IMR-90 (cell line): Measurements from ENCODE around the gene CHORDC1. TPM values are rescaled to one million over a fixed set of nuclear protein-coding genes. Genes with fewer than 3 reads are reported as not detected.

Experiments
- ATAC-seq: fragments of 200-7000 bp; cut with Tn5 transposase; 2 replicates; pipeline ENCODE4 v1.9.1; 2020; ENCODE audit warnings: low read depth, mild to moderate bottlenecking, moderate library complexity
- BruUV-seq: library from RNA; stranded (reverse); fragments of 400-500 nt; replicated peaks from 2 replicates; lab custom pipeline; 2021; lab: Mats Ljungman, UMichigan
- CTCF ChIA-PET: fragments of 300-600 bp; formaldehyde crosslinking; extraction: SDS; loops from one replicate; lab custom pipeline; 2021; ENCODE audit warnings: antibody characterized with exemption; lab: Yijun Ruan, JAX
- POLR2A ChIA-PET: fragments of 300-600 bp; sonication (Branson Sonifier 250); formaldehyde crosslinking; loops from one replicate; lab custom pipeline; 2022; ENCODE audit warnings: antibody characterized with exemption; ENCODE audit not compliant: unreplicated experiment; lab: Charles Lee
- DNase-seq: peaks from one replicate; pipeline ENCODE4 v3.0.0; 2013
- H2AFZ ChIP-seq: replicated peaks from 2 replicates; pipeline ENCODE3; 2013; ENCODE audit warnings: low read length, mild to moderate bottlenecking; ENCODE audit not compliant: poor library complexity
- H2AK5ac ChIP-seq: 2 replicates; pipeline ENCODE4 v1.6.1; 2013; ENCODE audit warnings: low read depth, low read length, inconsistent platforms
- H2AK9ac ChIP-seq: replicated peaks from 2 replicates; pipeline ENCODE3; 2013; ENCODE audit warnings: mild to moderate bottlenecking, low read depth, low read length, moderate library complexity; ENCODE audit not compliant: poor library complexity
- H2BK120ac ChIP-seq: 2 replicates; pipeline ENCODE4 v1.6.1; 2013; ENCODE audit warnings: low read depth, low read length, inconsistent platforms
- H2BK15ac ChIP-seq: 3 replicates; pipeline ENCODE4 v1.6.1; 2013; ENCODE audit warnings: low read depth, low read length, inconsistent platforms
- H2BK20ac ChIP-seq: 2 replicates; pipeline ENCODE4 v1.6.1; 2013; ENCODE audit warnings: low read depth, mild to moderate bottlenecking, inconsistent platforms, low read length, moderate library complexity
- H2BK5ac ChIP-seq: 2 replicates; pipeline ENCODE4 v1.6.1; 2013; ENCODE audit warnings: mild to moderate bottlenecking, low read depth, low read length, inconsistent platforms; ENCODE audit not compliant: poor library complexity, severe bottlenecking
- H3K14ac ChIP-seq: replicated peaks from 2 replicates; pipeline ENCODE4 v1.6.1; 2013; ENCODE audit warnings: low read depth, low read length, inconsistent platforms
- H3K18ac ChIP-seq: 2 replicates; pipeline ENCODE4 v1.6.1; 2013; ENCODE audit warnings: low read depth, low read length, control low read depth
- H3K23ac ChIP-seq: 2 replicates; pipeline ENCODE4 v1.6.1; 2013; ENCODE audit warnings: low read depth, low read length, inconsistent platforms
- H3K27ac ChIP-seq: 2 replicates; pipeline ENCODE4 v1.5.1; 2013; ENCODE audit warnings: mild to moderate bottlenecking, control low read depth, low read length; ENCODE audit not compliant: insufficient read depth
- H3K27me3 ChIP-seq: 2 replicates; pipeline ENCODE4 v1.6.1; 2013; ENCODE audit warnings: low read length; ENCODE audit not compliant: control insufficient read depth, insufficient read depth
- H3K36me3 ChIP-seq: 2 replicates; pipeline ENCODE4 v1.6.1; 2013; ENCODE audit warnings: low read length, mixed read lengths; ENCODE audit not compliant: control insufficient read depth, insufficient read depth
- H3K4ac ChIP-seq: 2 replicates; pipeline ENCODE4 v1.6.1; 2013; ENCODE audit warnings: low read depth, low read length, inconsistent platforms
- H3K4me1 ChIP-seq: 2 replicates; pipeline ENCODE4 v1.6.1; 2013; ENCODE audit warnings: low read length, mixed read lengths; ENCODE audit not compliant: control insufficient read depth, insufficient read depth
- H3K4me2 ChIP-seq: 2 replicates; pipeline ENCODE4 v1.6.1; 2013; ENCODE audit warnings: low read depth, mild to moderate bottlenecking, control low read depth, low read length, moderate library complexity
- H3K4me3 ChIP-seq: 2 replicates; pipeline ENCODE4 v1.5.1; 2013; ENCODE audit warnings: low read depth, mild to moderate bottlenecking, control low read depth, low read length, moderate library complexity; ENCODE audit not compliant: insufficient read depth
- H3K56ac ChIP-seq: 2 replicates; pipeline ENCODE4 v1.6.1; 2013; ENCODE audit warnings: low read length, inconsistent platforms; ENCODE audit not compliant: insufficient read depth; ENCODE audit errors: extremely low read depth
- H3K79me1 ChIP-seq, 2 experiments: 2 replicates each; pipeline ENCODE4 v1.6.1; 2013; ENCODE audit warnings: low read length in 2 of 2, inconsistent platforms in 1 of 2, low read depth in 1 of 2
- H3K9ac ChIP-seq: 2 replicates; pipeline ENCODE4 v1.6.1; 2013; ENCODE audit warnings: low read depth, low read length, control low read depth
- H3K9me1 ChIP-seq: 2 replicates; pipeline ENCODE4 v1.6.1; 2013; ENCODE audit warnings: low read length, inconsistent platforms; ENCODE audit not compliant: insufficient read depth
- H3K9me3 ChIP-seq: 2 replicates; pipeline ENCODE4 v1.6.1; 2013; ENCODE audit warnings: low read length; ENCODE audit not compliant: control insufficient read depth, insufficient read depth
- H4K20me1 ChIP-seq: 2 replicates; pipeline ENCODE4 v1.6.1; 2013; ENCODE audit warnings: low read length, inconsistent platforms; ENCODE audit not compliant: insufficient read depth
- H4K5ac ChIP-seq: 2 replicates; pipeline ENCODE4 v1.6.1; 2013; ENCODE audit warnings: mild to moderate bottlenecking, low read depth, low read length, control low read depth
- H4K8ac ChIP-seq, 2 experiments: 2 replicates each; pipeline ENCODE4 v1.6.1; 2013; ENCODE audit warnings: low read depth in 2 of 2, low read length in 2 of 2, control low read depth in 1 of 2, inconsistent platforms in 1 of 2
- H4K91ac ChIP-seq: 2 replicates; pipeline ENCODE4 v1.6.1; 2013; ENCODE audit warnings: low read depth, low read length, inconsistent platforms; ENCODE audit not compliant: insufficient read depth
- BHLHE40 ChIP-seq: fragments of 150-350 bp; IDR thresholded peaks from 2 replicates; pipeline ENCODE4 v1.6.1; 2016; ENCODE audit warnings: mild to moderate bottlenecking, low read depth, low read length
- CEBPB ChIP-seq: IDR thresholded peaks from 2 replicates; pipeline ENCODE4 v1.6.1; 2012; ENCODE audit warnings: low read depth, low read length, improper control_type of control experiment
- CHD1 ChIP-seq: IDR thresholded peaks from 2 replicates; pipeline ENCODE4 v1.6.1; 2012; ENCODE audit warnings: low read depth, low read length, improper control_type of control experiment
- FOS ChIP-seq: fragments of 150-350 bp; IDR thresholded peaks from 2 replicates; pipeline ENCODE4 v1.6.1; 2016; ENCODE audit warnings: low read depth, low read length
- MAFK ChIP-seq: IDR thresholded peaks from 2 replicates; pipeline ENCODE4 v1.6.1; 2012; ENCODE audit warnings: low read depth, low read length, improper control_type of control experiment
- MAZ ChIP-seq: IDR thresholded peaks from 2 replicates; pipeline ENCODE4 v1.6.1; 2012; ENCODE audit warnings: low read depth, mild to moderate bottlenecking, low read length, improper control_type of control experiment, moderate library complexity, borderline replicate concordance
- NFE2L2 ChIP-seq: fragments of 150-350 bp; IDR thresholded peaks from 2 replicates; pipeline ENCODE4 v1.6.1; 2016; ENCODE audit warnings: low read depth, mild to moderate bottlenecking, low read length
- POLR2A ChIP-seq: IDR thresholded peaks from 2 replicates; pipeline ENCODE4 v1.6.1; 2012; ENCODE audit warnings: mild to moderate bottlenecking, low read depth, low read length
- RAD21 ChIP-seq: IDR thresholded peaks from 2 replicates; pipeline ENCODE4 v1.6.1; 2012; ENCODE audit warnings: low read length, improper control_type of control experiment
- RCOR1 ChIP-seq: IDR thresholded peaks from 2 replicates; pipeline ENCODE4 v1.6.1; 2012; ENCODE audit warnings: mild to moderate bottlenecking, low read length, improper control_type of control experiment; ENCODE audit not compliant: insufficient replicate concordance
- RFX5 ChIP-seq: IDR thresholded peaks from 2 replicates; pipeline ENCODE4 v1.8.0; 2012; ENCODE audit warnings: low read depth, mild to moderate bottlenecking, low read length, moderate library complexity
- WGBS, 2 experiments: methylation state at CpG; one replicate each; pipeline versions ENCODE4 v1.1.5 to v1.1.7; 2013; ENCODE audit warnings: missing lambda C conversion rate in 2 of 2; ENCODE audit not compliant: insufficient read length in 1 of 2; ENCODE audit errors: extremely low coverage in 2 of 2; 5-methylcytosine and 5-hydroxymethylcytosine counted together
- dilution Hi-C: fragments of 300-500 bp; cut with HindIII; formaldehyde crosslinking; loops from one replicate; pipeline ENCODE4 v1.14.3; 2018; ENCODE audit warnings: low sequenced_read_pairs; ENCODE audit not compliant: unreplicated experiment
- in situ Hi-C: fragments of 300-500 bp; cut with MboI; formaldehyde crosslinking; loops from 3 replicates; pipeline ENCODE4 v1.14.3; 2019; ENCODE audit warnings: low sequenced_read_pairs, inconsistent platforms, mixed read lengths
- intact Hi-C: fragments of 100-400 bp; cut with micrococcal nuclease; formaldehyde crosslinking; loops from 2 replicates; pipeline ENCODE4 v1.10.0; 2022
- polyA plus RNA-seq, 3 experiments: library from polyadenylated mRNA; depleted of rRNA; stranded (reverse); fragments of >200 nt; gene quantifications; 2 replicates each; pipeline ENCODE4 v1.2.3, GENCODE V29; 2012; ENCODE audit warnings: low replicate concordance in 1 of 3
- total RNA-seq: library from RNA; depleted of rRNA; stranded (reverse); fragments of >200 nt; gene quantifications from 2 replicates; pipeline ENCODE4 v1.2.3, GENCODE V29; 2012
- TF ChIP-seq, protein P1 (sequence below): conservative IDR thresholded peaks from 2 replicates; pipeline ENCODE4 v1.5.1; 2012; ENCODE audit warnings: mild to moderate bottlenecking, low read depth, low read length, improper control_type of control experiment
- TF ChIP-seq, protein P2 (sequence below): fragments of 150-350 bp; IDR thresholded peaks from 2 replicates; pipeline ENCODE4 v1.6.1; 2016; ENCODE audit warnings: low read depth, mild to moderate bottlenecking, low read length, moderate library complexity, borderline replicate concordance

CHORDC1 gene
- total and polyA plus RNA-seq, 2 of the 4 experiments (the other 2 are of a cell fraction): 26.9 to 51.4 TPM

DNA sequence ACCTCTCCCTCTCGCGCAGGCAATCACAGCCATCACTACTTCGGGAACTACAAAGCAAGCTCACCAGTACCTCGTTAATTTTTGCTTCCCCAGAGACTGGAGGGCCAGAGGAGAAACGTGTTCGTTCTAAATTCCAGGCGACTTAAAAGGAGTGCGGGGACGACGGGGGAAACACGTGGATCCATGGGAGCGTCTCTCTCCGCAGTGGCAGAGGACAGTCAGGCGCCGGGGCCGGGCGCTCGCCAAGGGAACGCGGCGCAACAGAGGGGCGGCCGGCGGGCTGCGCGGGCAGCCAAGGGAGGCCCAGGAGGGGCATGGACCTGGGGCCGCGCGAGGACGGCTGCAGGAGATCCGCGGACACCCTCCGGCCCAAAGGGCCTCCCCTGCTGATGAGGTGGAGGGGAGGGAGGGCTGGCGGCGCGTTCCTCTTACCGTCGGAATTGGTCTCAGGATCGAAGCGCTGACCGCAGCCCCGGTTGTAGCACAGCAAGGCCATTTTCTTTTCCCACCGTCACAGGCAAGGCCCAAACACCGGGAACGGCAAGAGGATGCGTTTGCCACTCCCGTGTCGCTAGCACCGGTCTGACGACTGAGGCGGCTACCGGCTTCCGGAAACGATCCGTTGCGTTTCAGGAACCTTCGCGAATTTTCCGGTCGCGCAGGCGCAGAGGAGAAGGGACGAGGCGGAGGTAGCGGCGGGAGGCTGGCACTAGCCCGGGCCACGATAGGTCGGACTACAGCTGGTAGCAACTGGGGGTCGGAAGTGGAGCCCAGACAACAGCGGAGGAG is at the start of gene CHORDC1 (continued):
- no peak for TF ChIP-seq CEBPB
- TF ChIP-seq RAD21: no peak
- TF ChIP-seq NFE2L2: no peak

DNA sequence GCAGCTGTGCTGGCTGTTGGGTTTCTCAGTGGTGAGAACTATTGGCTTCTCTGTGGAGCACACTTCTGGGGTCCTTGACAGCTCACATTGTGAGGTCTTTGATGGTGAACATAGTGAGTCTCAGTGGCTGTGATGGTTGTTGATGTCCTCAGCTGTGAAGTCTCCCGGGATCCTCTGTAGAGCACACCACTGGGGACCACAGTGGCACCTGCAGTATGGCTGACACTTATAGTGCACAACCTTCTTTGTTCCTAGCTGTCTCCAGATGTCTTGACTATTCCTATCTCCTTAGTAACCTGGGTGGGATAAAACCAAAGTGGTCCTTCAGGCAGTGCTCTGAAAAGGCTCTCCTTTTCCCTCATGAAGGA is 34.3 kb upstream of the CHORDC1 start:
- H2BK15ac ChIP-seq: no peak overlapping the region
- H3K36me3 ChIP-seq: no peaks in the 10 kb centered on the region
- H3K4me3 ChIP-seq: no peak overlapping the region
- WGBS, 2 experiments: no CpG with 5 or more reads among the region's 1 CpG
- no peak overlapping the region for H2BK20ac ChIP-seq
- intact Hi-C loops (no loop called here), in situ Hi-C loops (no loop called here), dilution Hi-C loops (no loop called here)
- H3K9me3 ChIP-seq: no peaks in the 10 kb centered on the region
- no peak overlapping the region for H3K56ac ChIP-seq
- no peak overlapping the region for H4K8ac ChIP-seq
- no peak overlapping the region for H3K4ac ChIP-seq
- H3K9ac ChIP-seq: no peak overlapping the region
- H3K18ac ChIP-seq: no peak overlapping the region
- H3K27ac ChIP-seq: no peak overlapping the region
- BruUV-seq: no TSS peak
- H2BK120ac ChIP-seq: no peak overlapping the region
- no peaks in the 10 kb centered on the region for H4K20me1 ChIP-seq
- ChIA-PET CTCF (interaction anchor here (1.3 kb wide), 1 partner anchor 52 kb away, joined by 3 read pairs; no protein-coding TSS in a partner anchor), POLR2A (no interaction called here)
- H3K27me3 ChIP-seq: no peaks in the 10 kb centered on the region
- H3K4me1 ChIP-seq: no peaks in the 10 kb centered on the region
- H2AK9ac ChIP-seq: no peak overlapping the region
- H2BK5ac ChIP-seq: no peak overlapping the region
- H3K14ac ChIP-seq: no peak overlapping the region
- H4K91ac ChIP-seq: no peak overlapping the region
- H3K9me1 ChIP-seq: no peaks in the 10 kb centered on the region
- H2AK5ac ChIP-seq: no peak overlapping the region
- ATAC-seq (no peak), DNase-seq (no peak)
- no peak overlapping the region for H3K23ac ChIP-seq
- H2AFZ ChIP-seq: no peak overlapping the region
- H4K5ac ChIP-seq: no peak overlapping the region
- no peaks in the 10 kb centered on the region for H3K79me1 ChIP-seq
- H3K4me2 ChIP-seq: no peak overlapping the region
- TF ChIP-seq MAFK: no peak
- no peak for TF ChIP-seq CHD1
- no peak for TF ChIP-seq RAD21
- TF ChIP-seq FOS: no peak
- no peak for TF ChIP-seq RFX5
- TF ChIP-seq, protein P1, sequence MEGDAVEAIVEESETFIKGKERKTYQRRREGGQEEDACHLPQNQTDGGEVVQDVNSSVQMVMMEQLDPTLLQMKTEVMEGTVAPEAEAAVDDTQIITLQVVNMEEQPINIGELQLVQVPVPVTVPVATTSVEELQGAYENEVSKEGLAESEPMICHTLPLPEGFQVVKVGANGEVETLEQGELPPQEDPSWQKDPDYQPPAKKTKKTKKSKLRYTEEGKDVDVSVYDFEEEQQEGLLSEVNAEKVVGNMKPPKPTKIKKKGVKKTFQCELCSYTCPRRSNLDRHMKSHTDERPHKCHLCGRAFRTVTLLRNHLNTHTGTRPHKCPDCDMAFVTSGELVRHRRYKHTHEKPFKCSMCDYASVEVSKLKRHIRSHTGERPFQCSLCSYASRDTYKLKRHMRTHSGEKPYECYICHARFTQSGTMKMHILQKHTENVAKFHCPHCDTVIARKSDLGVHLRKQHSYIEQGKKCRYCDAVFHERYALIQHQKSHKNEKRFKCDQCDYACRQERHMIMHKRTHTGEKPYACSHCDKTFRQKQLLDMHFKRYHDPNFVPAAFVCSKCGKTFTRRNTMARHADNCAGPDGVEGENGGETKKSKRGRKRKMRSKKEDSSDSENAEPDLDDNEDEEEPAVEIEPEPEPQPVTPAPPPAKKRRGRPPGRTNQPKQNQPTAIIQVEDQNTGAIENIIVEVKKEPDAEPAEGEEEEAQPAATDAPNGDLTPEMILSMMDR: no peak
- TF ChIP-seq POLR2A: no peak
- TF ChIP-seq NFE2L2: no peak
- no peak for TF ChIP-seq BHLHE40
- TF ChIP-seq CEBPB: no peak
- TF ChIP-seq, protein P2, sequence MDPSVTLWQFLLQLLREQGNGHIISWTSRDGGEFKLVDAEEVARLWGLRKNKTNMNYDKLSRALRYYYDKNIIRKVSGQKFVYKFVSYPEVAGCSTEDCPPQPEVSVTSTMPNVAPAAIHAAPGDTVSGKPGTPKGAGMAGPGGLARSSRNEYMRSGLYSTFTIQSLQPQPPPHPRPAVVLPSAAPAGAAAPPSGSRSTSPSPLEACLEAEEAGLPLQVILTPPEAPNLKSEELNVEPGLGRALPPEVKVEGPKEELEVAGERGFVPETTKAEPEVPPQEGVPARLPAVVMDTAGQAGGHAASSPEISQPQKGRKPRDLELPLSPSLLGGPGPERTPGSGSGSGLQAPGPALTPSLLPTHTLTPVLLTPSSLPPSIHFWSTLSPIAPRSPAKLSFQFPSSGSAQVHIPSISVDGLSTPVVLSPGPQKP: no peak
- no peak for TF ChIP-seq RCOR1
- no peak for TF ChIP-seq MAZ
